Measurements from ENCODE around the gene GPX4. TPM values are rescaled to one million over a fixed set of nuclear protein-coding genes. Genes with fewer than 3 reads are reported as not detected.

GPX4 gene
- total RNA-seq, 1 experiment from 2014 or later = 355 TPM

GRCh38 chr19:1076046-1076386 lies 27.8 kb upstream of the GPX4 start:
- no peak overlapping the region for H3K27ac Mint-ChIP-seq
- TF ChIP-seq, protein P1, sequence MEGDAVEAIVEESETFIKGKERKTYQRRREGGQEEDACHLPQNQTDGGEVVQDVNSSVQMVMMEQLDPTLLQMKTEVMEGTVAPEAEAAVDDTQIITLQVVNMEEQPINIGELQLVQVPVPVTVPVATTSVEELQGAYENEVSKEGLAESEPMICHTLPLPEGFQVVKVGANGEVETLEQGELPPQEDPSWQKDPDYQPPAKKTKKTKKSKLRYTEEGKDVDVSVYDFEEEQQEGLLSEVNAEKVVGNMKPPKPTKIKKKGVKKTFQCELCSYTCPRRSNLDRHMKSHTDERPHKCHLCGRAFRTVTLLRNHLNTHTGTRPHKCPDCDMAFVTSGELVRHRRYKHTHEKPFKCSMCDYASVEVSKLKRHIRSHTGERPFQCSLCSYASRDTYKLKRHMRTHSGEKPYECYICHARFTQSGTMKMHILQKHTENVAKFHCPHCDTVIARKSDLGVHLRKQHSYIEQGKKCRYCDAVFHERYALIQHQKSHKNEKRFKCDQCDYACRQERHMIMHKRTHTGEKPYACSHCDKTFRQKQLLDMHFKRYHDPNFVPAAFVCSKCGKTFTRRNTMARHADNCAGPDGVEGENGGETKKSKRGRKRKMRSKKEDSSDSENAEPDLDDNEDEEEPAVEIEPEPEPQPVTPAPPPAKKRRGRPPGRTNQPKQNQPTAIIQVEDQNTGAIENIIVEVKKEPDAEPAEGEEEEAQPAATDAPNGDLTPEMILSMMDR (conservative IDR thresholded peaks at IDR 0.05) = no peak
- Histone ChIP-seq H3K18ac (ENCODE audit: insufficient read length, low read depth, low read length) (no peak overlapping the region), H2BK5ac (ENCODE audit: insufficient read length, low read length) (no peak overlapping the region), H3K9ac (ENCODE audit: extremely low read depth, insufficient read length, low read length) (no peak overlapping the region), H4K20me1 (ENCODE audit: control insufficient read depth, insufficient read depth, insufficient read length) (no peaks in the 10 kb centered on the region), H2BK20ac (ENCODE audit: low read depth, low read length, poor library complexity, severe bottlenecking) (no peak overlapping the region), H2AK5ac (ENCODE audit: insufficient read length, low read length) (no peak overlapping the region), H2BK120ac (ENCODE audit: low read depth, low read length, poor library complexity, severe bottlenecking) (no peak overlapping the region), H2BK12ac (ENCODE audit: insufficient read length, low read depth, low read length) (no peak overlapping the region), H3K79me2 (ENCODE audit: insufficient read depth, low read length) (no peaks in the 10 kb centered on the region), H2AFZ (ENCODE audit: low read length) (no peak overlapping the region), H3K79me1 (ENCODE audit: insufficient read depth, low read depth, low read length, poor library complexity, severe bottlenecking) (no peaks in the 10 kb centered on the region), H4K5ac (ENCODE audit: insufficient read length, low read depth, low read length) (no peak overlapping the region), H3K4me2 (ENCODE audit: insufficient read depth, insufficient read length, low read length) (no peak overlapping the region), H3K56ac (ENCODE audit: insufficient read length, low read depth, low read length) (no peak overlapping the region), H3K4ac (ENCODE audit: low read depth, low read length) (no peak overlapping the region), H3K23me2 (ENCODE audit: insufficient read length, low read depth, low read length, poor library complexity, severe bottlenecking) (peaks cover 5% of the 10 kb centered on the region), H3K4me1 (ENCODE audit: insufficient read depth, low read length) (no peaks in the 10 kb centered on the region), H4K91ac (ENCODE audit: insufficient read length, low read depth, low read length) (no peak overlapping the region), H3K9me3 (ENCODE audit: control insufficient read depth, low read depth, low read length) (no peaks in the 10 kb centered on the region), H4K8ac (replicated peaks; ENCODE audit: insufficient read length, low read depth, low read length) (no peak overlapping the region), H3T11ph (ENCODE audit: low read length) (no peak overlapping the region), H3K27ac (ENCODE audit: insufficient read length, low read depth, low read length) (no peak overlapping the region), H2BK15ac (ENCODE audit: low read depth, low read length) (no peak overlapping the region), H3K27me3 (ENCODE audit: insufficient read depth, low read length) (no peaks in the 10 kb centered on the region; the same call in 1 of the 2 replicates), H3K23ac (ENCODE audit: insufficient read length, low read depth, low read length) (no peak overlapping the region), H3K14ac (ENCODE audit: insufficient read depth, low read length) (no peak overlapping the region)
- DNase-seq = no peak
- H3K27me3 Mint-ChIP-seq (ENCODE audit: low read depth) = peaks cover 11% of the 10 kb centered on the region
- peaks cover 4 to 8% of the 10 kb centered on the region in 2 experiments; a peak in 3 of 4 replicates for H3K4me1 Mint-ChIP-seq
- H3K9me3 Mint-ChIP-seq = no peaks in the 10 kb centered on the region
- H3K36me3 Mint-ChIP-seq (ENCODE audit: insufficient read depth in 1 of 3, low read depth in 3 of 3) = peaks cover 9 to 49% (median 38%) of the 10 kb centered on the region in 3 experiments
- H3K4me3 Mint-ChIP-seq = no peak overlapping the region; a peak in 1 of 5 replicates
- WGBS (ENCODE audit: extremely low coverage, insufficient read length, low lambda C conversion rate) = no CpG with 5 or more reads among the region's 4 CpGs
